NCI-H446 treated with DMSO at 0.1 percent for 48 hours (cell line): ENCODE measurements around the gene FLNB.
"Not testable (repeated sequence)": the region's sequence is repeated elsewhere in the genome, so short reads cannot be mapped to it uniquely, and the experiment has no call there.

Experiments used
- DNase-seq: peaks from one replicate; lab custom pipeline; 2025; lab: John Stamatoyannopoulos, UW

Gene FLNB

DNA sequence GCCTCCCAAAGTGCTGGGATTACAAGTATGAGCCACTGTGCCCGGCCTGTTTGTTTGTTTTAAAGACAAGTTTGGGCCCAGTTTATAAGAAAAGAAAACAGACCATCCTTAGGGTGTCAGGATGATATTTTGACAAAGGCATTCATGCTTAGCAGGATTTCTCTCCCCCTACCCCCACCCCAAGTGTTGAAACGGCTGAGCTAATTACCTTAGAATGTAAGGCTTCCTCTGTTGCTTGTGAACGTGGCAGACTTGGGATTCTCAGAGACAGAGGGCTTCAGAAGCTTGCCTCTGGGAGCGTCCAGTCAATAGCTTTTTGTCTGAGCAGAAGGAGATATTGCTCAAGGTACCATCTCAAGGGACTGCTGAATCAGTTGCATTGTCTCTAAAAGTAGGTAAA lies 24.0 kb downstream of the FLNB start:
- DNase-seq = no peak

DNA sequence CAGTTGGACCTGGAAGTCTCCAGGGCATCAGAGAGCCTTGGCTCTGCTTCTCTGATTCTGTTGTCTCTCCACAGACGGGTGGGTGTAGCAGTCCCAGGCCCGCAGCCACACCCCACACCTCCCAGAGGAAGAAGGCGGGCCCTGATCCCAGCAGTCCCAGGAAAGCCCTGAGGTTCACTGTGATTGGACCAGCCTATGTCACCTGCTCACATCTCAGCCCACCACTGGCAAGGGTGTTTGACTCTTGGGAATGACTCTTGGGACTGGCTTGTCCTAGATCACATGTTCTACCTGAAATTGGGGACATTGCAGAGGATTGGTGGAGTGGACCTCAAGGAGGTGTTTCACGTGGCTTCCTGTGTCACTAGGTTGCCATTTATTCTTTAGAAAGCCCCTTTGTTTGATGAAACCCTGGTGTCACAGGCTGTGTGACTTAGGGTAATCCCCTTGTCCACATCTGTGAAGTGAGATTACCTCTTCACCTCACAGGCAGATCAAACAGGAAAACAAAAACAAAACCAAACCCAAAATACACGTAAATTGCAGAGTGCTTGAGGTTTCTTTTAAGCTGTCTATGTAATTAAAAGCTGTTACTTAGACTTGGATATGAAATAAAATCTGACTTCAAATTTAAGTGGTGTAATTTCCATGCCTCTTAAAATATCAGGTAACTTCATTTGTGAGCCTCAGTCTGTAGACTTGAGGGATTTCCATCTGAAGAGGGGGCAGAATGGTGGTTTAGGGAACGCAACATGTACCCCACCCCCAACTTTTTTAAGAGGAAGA lies 26.7 kb downstream of the FLNB start:
- DNase-seq = no peak

DNA sequence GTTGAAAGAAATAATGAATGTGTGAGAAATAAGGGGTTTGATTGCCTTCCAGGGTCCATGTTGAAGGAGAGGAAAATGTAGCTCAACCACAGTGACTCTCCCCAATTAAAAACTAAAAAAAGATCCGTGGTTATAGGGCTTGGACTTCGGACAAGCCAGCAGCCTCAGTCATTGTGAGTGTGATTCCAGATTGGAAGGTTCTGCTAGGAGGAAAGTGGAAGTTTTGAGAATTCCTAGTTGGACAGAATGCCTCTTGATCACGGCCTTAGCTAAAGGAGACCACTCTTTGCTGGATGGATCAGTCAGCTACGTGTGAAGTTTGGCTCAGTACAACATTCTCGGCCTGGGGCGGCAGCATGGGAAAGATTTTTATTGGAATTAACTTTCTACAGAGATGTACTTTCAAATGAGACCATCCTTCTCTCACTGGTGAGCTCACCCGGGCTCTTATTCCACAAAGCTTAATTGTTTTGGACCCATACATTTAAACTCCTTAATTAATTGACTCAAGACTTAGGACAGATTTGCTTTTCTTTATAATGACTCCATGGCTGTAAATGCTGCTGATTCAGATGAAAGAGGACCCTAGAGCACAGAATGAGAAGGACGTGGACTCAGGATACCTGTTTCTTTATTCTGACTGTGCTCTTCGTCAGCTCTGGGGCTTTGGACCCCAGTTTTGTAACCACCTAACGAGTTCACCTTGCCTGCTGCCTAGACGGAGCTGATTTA lies 27.5 kb downstream of the FLNB start:
- no peak for DNase-seq

DNA sequence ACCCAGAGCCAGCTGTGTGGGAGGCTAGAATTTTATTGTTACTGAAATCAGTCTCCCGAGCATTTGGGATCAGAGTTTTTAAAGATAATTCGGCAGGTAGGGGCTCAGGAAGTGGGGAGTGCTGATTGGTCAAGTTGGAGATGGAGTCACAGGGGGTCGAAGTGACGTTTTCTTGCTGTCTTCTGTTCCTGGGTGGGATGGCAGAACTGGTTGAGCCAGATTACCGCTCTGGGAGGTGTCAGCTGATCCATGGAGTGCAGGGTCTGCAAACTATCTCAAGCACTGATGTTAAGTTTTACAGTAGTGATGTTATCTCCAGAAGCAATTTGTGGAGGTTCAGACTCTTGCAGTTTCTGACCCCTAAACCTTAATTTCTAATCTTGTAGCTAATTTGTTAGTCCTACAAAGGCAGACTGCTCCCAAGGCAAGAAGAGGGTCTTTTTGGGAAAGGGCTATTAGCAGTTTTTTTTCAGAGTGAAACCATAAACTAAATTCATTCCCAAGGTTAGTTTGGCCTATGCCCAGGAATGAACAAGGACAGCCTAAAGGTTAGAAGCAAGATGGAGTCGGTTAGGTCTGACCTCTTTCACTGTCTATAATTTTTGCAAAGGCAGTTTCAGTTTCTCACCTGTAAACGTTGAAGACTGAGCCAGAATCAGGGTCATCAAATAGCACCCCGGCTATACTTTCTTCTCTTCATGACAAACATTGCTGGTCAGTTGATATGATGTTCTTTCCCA lies 28.2 kb downstream of the FLNB start:
- no peak for DNase-seq

DNA sequence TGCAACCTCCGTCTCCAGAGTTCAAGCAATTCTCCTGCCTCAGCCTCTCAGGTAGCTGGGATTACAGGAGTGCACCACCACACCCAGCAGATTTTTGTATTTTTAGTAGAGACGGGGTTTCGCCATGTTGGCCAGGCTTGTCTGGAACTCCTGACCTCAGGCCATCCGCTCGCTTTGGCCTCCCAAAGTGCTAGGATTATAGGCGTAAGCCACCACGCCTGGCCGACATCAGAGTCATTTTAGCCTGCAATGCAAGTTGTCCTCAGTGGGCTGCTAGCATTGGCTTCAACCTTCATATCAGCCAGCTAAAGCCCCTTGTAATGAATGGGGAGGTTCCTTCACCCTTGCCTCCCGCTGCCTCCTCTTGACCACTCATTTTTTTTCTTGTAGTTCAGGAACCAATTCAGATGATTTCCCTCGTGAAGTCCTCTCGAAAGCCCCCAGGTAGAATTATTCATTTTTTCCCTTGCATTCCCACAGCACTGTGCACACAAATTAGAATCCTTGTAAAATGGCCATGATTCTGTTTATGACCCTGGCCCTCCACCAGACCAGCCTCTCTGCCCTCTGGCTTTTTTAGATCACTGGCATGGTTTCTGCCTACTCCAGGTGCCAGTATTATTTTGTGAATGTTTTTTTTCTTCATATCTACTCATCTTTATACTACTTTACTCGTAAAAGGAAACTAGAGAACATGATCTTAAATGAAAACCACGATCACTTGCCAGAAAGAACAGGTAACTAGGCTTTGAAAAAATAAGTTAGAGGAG lies 29.1 kb downstream of the FLNB start:
- DNase-seq = no peak

DNA sequence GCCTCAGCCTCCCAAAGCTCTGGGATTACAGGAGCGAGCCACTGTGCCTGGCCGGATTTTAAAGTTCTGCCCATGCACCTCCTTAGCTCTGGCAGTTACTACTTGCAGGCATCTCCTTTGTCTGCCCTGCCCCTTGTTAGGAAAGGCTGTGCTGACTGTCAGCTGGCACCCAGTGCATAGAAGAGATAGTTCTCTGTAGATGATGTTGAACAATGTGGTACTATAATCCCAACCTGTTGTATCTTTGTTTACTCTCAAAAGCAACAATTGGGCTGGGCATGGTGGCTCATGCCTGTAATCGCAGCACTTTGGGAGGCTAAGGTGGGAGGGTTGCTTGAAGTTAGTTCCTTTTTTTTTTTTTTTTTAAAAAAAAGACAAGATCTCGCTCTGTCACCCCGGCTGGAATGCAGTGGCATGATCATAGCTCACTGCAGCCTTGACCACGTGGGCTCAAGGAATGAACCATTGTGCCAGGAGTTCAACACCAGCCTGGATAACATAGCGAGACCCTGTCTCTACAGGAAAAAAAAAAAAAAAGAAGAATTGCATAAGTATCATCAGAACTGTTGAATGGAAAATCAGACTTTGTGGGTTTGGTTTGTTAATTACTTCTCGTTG lies 30.6 kb downstream of the FLNB start:
- no peak for DNase-seq

DNA sequence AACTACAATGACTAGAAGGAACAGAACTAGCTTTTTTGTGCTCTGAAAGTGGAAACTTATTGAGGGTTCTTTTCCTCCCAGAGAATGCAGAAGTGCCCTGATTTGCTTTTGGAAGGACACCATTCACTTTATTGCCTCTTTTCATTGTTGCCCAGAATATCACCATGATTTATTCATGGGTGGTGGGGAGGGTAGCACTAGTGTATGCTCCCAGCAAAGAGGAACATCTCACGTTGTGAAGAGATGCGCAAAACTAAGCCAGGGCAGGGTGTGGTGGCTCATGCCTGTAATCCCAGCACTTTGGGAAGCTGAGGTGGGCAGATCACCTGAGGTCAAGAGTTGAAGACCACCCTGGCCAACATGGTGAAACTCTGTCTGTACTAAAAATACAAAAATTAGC lies 31.4 kb downstream of the FLNB start:
- DNase-seq = no peak

DNA sequence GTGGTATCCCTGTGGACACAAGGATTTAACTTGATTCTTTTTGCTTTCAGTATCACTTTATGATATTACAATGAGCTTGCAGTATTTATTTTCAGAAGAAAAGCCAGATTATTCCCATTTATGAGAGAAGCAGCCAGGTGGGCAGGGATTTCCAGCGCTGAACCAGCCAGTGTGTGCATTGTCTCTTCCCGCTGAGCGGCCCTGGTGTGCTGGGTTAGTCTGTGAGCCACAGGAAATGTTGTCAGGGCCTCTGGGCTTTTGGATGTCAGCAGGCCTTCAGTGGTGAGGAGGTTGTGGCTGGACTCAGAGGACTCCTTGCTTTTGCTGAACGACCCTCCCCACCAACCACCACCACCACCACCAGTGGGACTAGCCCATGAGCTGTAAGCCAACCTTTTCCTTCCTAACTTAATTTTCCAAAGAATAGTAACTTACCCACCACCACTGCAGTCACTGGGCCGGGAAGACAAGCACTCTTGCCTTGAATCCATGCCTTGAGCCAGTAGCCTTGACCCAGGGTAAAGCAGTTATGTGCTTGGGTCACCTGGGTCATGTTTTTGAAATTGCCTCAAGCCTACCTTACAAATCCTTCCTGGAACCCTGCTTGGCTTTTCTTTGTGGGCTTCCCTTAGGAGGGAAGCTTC lies 33.1 kb downstream of the FLNB start:
- DNase-seq = no peak

DNA sequence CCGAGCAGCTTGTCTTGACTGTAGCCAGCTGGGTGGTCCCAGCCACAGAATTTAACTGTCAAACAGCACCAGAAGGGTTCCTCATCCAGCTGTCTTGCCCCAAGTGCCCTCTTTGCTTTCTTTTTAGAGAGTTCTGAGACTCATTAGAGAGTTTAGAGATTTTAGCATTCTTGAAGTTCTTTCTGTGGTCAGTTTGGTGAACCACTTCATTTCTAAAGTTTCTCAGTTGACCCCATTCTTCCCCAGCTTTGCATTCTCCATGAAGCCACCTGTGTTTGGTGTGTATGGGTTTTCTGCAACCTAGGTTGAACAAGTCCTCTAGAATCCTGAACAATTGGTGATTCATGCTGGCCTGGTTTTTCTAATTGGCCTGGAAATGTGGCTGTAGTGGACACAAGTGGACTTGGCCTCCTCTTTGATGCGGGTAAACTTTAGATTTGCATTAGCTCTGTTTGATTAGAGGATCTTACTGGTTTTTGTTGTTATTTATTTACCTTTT lies 33.7 kb downstream of the FLNB start:
- no peak for DNase-seq

DNA sequence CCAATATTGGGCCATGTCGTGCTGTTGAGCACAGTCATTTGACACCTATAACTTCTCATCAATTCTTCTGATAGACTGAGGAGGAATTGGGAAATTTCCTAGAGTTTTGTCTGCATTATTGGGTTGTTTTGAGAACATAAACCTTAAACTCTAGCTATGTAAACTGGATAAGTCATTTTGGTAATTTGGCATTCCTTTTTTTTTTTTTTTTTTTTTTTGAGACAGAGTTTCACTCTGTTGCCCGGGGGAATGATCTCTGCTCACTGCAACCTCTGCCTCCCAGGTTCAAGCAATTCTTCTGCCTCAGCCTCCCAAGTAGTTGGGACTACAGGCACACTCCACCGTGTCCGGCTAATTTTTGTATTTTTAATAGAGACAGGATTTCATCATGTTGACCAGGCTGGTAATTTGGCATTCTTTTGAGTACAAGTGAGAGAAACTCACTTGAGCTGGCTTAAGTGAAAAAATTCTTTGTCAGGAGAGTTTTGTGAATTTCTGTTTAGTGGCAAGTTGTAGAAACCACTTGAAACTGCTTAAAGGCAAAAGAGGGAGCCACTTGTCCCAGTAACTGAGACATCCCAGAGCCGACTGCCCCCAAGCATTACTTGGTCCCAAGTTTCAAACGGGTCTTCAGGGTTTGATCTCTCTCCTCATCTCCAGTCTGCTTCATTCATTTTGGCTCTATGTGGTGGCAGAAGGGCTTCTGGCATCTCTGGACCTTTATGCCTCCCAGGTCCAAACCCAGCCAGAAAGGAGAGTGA lies 34.9 kb downstream of the FLNB start:
- DNase-seq = no peak

DNA sequence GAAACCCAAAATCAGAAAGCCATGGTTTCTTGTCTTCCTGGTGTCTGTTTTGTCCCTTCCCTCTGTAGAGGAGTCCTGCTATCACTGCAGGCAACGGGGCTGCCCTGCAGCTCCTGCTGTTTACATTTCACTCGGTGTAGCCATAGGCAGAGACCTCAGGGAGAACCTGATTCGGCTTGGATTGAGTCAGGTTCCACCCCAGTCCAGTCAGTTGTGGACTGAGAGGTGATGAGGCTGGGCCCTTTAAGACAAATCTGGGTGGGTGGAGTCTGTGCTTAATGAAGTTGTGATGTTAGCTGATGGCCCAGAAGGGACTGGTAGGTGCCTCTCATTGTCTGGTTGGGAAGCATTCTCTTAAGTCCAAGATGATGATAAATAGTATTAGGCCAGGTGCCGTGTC lies 35.7 kb downstream of the FLNB start:
- no peak for DNase-seq

DNA sequence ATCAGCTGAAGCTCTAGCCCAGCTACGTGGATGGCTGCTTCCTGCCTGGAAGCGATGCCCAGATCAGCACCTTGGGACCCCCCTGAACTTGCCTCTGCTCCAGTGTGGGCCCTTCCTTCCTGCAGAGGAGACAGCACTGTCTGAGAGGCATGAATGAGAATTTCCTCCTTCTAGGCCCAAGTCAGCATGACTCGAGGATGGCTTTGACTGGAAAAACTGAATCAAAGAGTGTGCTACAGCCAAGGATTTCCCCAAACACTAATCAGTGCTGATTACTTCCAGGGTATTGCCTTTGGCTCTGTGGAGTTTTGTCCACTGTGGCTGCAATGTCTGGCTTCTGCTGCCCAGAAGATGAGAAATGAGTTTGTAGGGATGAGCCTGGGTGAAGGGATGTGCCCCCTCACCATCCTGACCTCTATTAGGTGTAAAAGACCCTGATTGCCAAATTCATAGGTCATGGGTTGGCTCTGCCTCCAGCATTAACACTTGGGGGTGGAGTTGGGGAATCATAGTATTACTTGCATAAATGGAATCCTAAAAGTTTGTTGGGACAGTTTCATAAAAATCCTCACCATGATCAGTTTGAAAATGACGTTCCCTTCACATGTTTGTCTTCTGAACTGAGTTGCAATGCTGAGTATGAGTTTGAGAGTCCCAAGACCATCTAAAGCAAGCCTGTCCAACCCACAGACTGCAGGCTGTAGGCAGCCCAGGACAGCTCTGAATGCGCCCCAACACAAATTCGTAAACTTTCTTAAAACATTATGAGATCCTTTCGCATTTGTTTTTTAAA lies 36.7 kb downstream of the FLNB start:
- no peak for DNase-seq

DNA sequence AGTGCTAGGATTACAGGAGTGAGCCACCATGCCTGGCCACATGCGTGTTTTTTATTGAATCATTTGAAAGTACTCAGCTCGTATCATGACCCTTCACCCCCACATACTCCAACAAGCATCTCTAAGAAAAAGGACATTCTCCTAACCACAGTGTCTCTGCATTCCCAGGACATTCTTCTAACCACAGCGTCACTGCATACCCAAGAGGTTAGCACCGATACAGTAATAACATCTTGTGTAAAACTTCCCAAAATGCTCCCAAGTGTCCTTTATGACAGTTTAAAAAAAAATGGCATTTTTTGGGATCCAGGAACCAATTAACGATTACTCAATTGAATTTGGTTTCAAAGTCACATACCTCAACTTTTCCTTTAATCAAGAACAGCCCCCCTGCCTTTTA lies 39.6 kb downstream of the FLNB start:
- no peak for DNase-seq

DNA sequence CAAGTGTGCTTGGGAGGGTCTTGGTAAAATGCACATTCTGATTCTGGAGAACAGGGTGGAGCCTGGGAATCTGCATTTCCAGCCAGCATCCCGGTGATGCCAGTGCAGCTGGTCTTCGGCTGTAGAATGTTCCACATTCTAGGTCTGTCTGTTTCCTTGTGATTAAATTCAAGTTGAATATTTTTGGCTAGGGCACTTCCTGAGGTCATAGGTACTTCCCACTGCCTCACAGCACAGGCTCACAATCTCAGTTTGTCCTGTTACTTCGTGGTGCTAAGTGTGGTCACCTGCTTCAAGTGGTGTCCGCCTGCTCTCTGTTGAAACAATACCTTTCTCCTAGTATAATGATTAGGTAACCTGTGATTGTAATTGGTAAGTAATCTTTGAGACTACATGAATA lies 40.1 kb downstream of the FLNB start:
- DNase-seq = no peak

DNA sequence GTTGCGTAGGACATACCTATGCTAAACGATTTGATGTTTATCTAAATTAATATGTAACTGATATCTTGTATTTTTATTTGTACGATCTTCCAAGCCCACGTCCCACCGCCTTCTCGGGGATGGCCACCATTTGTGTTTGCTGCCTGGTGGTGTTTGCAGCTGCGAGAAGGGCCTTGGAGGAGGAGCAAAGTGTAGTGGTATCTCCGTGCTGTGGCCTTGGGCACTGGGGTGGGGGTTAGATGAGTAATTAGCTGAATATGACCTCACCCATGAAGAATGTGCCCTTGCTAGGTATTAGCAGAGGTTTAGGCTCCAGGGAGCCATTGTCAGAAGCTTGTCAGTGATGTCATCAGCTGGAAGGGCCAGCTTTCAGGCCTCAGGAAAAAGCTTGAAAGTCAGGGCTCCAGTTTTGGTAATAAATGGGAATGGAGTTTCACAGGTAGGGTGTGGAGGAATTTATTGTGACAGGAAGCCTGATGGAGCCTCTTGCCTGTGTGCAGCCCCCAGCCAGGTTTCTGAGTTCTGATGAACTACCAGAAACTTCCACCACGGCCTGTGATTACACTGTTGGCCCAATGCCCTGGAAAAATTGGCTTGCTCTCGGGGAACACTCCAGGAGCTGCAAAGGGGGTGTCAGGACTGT lies 41.0 kb downstream of the FLNB start:
- no peak for DNase-seq

DNA sequence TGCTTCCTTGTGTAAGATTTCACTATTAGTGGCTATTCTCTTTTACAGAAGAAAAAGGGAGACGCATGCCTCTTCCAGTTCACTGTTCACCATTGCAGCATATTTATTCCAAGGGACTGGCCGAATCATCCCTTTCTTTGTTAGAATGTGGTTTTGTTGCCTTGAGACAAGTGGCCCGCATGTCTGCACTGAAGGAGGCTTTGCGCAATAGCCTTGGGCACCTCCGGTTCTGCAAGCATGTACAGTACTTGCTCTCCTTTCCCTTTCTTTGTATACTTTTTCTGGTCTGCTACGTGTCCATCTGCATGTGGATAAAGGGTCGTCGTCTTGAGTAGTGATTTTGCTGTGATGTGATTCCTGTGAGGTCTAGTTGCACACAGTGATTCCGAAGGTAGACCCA lies 43.0 kb downstream of the FLNB start:
- no peak for DNase-seq

DNA sequence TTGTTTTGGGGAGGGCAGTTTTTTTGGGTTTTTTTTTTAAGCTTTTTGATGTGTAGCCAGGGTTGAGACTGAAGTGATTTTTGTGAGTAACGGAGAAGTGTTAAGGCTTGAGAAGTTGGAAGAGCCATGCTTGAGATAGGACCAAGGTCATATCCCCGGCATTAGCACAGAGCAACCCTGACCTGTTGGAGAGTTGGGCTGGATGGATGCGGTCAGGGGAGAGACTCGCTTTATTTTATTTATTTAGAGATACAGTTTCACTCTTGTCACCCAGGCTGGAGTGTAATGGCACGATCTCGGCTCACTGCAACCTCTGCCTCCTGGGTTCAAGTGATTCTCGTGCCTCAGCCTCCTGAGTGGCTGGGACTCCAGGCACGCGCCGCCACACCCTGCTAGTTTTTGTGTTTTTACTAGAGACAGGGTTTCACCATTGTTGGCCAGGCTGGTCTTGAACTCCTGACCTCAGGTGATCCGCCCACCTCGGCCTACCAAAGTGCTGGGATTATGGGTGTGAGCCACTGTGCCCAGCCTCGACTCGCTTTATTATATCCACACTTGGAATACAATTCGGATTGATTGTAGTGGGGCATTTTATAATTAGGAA lies 43.5 kb downstream of the FLNB start:
- DNase-seq = not testable (repeated sequence)
